AG04449 (cell line): Measurements from ENCODE around the gene C14orf93.

Experiments used
- CTCF ChIA-PET: fragments of 350-600 bp; formaldehyde crosslinking; extraction: SDS; loops from one replicate; lab custom pipeline; 2021; ENCODE audit warnings: antibody characterized with exemption; lab: Yijun Ruan, JAX
- POLR2A ChIA-PET: fragments of 400-600, 350-600 bp; formaldehyde crosslinking; extraction: SDS; loops from one replicate; lab custom pipeline; 2020; ENCODE audit warnings: antibody characterized with exemption, inconsistent platforms; lab: Yijun Ruan, JAX
- DNase-seq: peaks from one replicate; pipeline ENCODE4 v3.0.0-alpha.2; 2010; ENCODE audit warnings: low read depth, low spot score
- H3K4me3 ChIP-seq: 2 replicates; pipeline ENCODE4 v1.5.1; 2011; ENCODE audit warnings: low read depth, mild to moderate bottlenecking, control low read depth, low read length
- CTCF ChIP-seq: IDR thresholded peaks from one replicate; pipeline ENCODE4 v1.5.1; 2011; ENCODE audit warnings: mild to moderate bottlenecking, moderate library complexity, low read length, control low read depth, inconsistent platforms; ENCODE audit not compliant: insufficient read depth; ENCODE audit errors: missing control alignments

C14orf93 gene

GRCh38 chr14:23056145-23056955 is 46.4 kb upstream of the C14orf93 start:
- ChIA-PET POLR2A (interaction anchor here (1.1 to 1.4 kb wide), 2 partner anchors 62 to 70 kb away, joined by 4 to 5 read pairs; no protein-coding TSS in a partner anchor), CTCF (interaction anchor here (0.7 to 31.7 kb wide), 26 partner anchors 10 to 500 kb away, joined by 3 to 1423 read pairs (median 7); partner anchors contain the start of genes ACIN1, AJUBA, C14orf119 and PSMB11)
- DNase-seq = no peak
- peak; percentile 95 for TF ChIP-seq CTCF
- peak overlapping the region; percentile 60 for H3K4me3 ChIP-seq

GRCh38 chr14:23055621-23056144 is 45.7 kb upstream of the C14orf93 start:
- ChIA-PET POLR2A (interaction anchor here (1.4 kb wide), 1 partner anchor 62 kb away, joined by 4 read pairs; no protein-coding TSS in a partner anchor), CTCF (interaction anchor here (0.7 to 31.7 kb wide), 22 partner anchors 9 to 500 kb away, joined by 3 to 1423 read pairs (median 7); partner anchors contain the start of genes ACIN1, AJUBA, C14orf119 and PSMB11)
- no peak overlapping the region for H3K4me3 ChIP-seq
- no peak for TF ChIP-seq CTCF
- DNase-seq = no peak

GRCh38 chr14:23055147-23055550 is 45.2 kb upstream of the C14orf93 start:
- no peak for DNase-seq
- POLR2A ChIA-PET = interaction anchor here (1.4 kb wide), 1 partner anchor 61 kb away, joined by 4 read pairs; no protein-coding TSS in a partner anchor
- CTCF ChIA-PET = interaction anchor here (0.7 to 31.7 kb wide), 20 partner anchors 8 to 499 kb away, joined by 3 to 1423 read pairs (median 10); partner anchors contain the start of genes ACIN1, AJUBA, C14orf119 and PSMB11
- no peak for TF ChIP-seq CTCF
- H3K4me3 ChIP-seq = no peak overlapping the region

- DNase-seq = no peak
- ChIA-PET CTCF (interaction anchor here (0.5 to 31.7 kb wide), 9 partner anchors 8 to 483 kb away, joined by 3 to 1423 read pairs (median 9); partner anchors contain the start of genes AJUBA and PSMB11), POLR2A (no interaction called here)
- H3K4me3 ChIP-seq = no peak overlapping the region
- peak; percentile 18 for TF ChIP-seq CTCF
Measured at GRCh38 chr14:23054000-23054811, 44.3 kb upstream of the C14orf93 start.

GRCh38 chr14:23053426-23053825 is 43.5 kb upstream of the C14orf93 start:
- TF ChIP-seq CTCF = no peak
- no peak for DNase-seq
- no peak overlapping the region for H3K4me3 ChIP-seq
- CTCF ChIA-PET = interaction anchor here (0.5 to 31.7 kb wide), 7 partner anchors 9 to 482 kb away, joined by 3 to 1423 read pairs (median 37); partner anchors contain the start of genes AJUBA and PSMB11
- POLR2A ChIA-PET = no interaction called here
